Bronchial epithelial cell (primary cell): ENCODE results near the gene RUNX1. TPM values are rescaled to one million over a fixed set of nuclear protein-coding genes. Genes with fewer than 3 reads are reported as not detected.

ENCODE experiments used
- DNase-seq: peaks from one replicate; pipeline ENCODE4 v3.0.0-alpha.2; 2010; ENCODE audit warnings: low read depth
- FAIRE-seq: peaks from 2 replicates; lab custom pipeline; 2011; peaks lifted over from hg19 to GRCh38; lab: Jason Lieb, UNC
- H3K27me3 ChIP-seq: 2 replicates; pipeline ENCODE4 v1.5.1; 2011; ENCODE audit warnings: low read length; ENCODE audit not compliant: control insufficient read depth, insufficient read depth
- H3K36me3 ChIP-seq: 2 replicates; pipeline ENCODE4 v1.5.1; 2011; ENCODE audit warnings: low read length; ENCODE audit not compliant: control insufficient read depth, insufficient read depth
- H3K4me3 ChIP-seq: 2 replicates; pipeline ENCODE4 v1.5.1; 2011; ENCODE audit warnings: mild to moderate bottlenecking, low read depth, low read length, control low read depth
- total RNA-seq: library from RNA; depleted of rRNA; stranded (reverse); fragments of >200 nt; gene quantifications from 2 replicates; pipeline ENCODE4 v1.2.1, GENCODE V29; 2014
- TF ChIP-seq, protein P1 (sequence below): IDR thresholded peaks from 2 replicates; pipeline ENCODE4 v1.5.1; 2011; ENCODE audit warnings: mild to moderate bottlenecking, moderate library complexity, low read length, control low read depth, inconsistent platforms; ENCODE audit not compliant: insufficient read depth, severe bottlenecking

The RUNX1 gene
- total RNA-seq, 1 donor from 2014 or later, result 11.8 TPM

DNA sequence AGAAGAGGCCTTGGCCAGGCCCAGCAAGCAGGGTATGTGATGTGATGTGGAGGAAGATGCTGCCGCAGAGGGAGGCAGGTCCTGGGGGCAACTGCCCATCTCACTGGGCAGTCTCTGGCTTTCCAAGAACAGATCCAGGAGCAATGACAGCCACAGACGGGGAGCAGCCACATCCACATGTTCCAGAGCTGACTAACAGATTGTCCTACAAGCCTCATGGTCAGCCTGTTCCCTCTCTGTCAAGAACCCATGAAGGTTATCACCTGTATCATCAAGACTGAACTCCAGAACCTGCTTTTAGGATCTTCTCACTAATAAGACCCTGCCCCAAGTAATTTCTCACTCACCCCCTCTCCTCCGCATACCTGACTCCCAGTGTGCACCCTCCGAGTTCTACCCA lies 187.8 kb downstream of the RUNX1 start:
- no peaks in the 10 kb centered on the region for H3K27me3 ChIP-seq
- FAIRE-seq (no peak), DNase-seq (no peak)
- TF ChIP-seq, protein P1, sequence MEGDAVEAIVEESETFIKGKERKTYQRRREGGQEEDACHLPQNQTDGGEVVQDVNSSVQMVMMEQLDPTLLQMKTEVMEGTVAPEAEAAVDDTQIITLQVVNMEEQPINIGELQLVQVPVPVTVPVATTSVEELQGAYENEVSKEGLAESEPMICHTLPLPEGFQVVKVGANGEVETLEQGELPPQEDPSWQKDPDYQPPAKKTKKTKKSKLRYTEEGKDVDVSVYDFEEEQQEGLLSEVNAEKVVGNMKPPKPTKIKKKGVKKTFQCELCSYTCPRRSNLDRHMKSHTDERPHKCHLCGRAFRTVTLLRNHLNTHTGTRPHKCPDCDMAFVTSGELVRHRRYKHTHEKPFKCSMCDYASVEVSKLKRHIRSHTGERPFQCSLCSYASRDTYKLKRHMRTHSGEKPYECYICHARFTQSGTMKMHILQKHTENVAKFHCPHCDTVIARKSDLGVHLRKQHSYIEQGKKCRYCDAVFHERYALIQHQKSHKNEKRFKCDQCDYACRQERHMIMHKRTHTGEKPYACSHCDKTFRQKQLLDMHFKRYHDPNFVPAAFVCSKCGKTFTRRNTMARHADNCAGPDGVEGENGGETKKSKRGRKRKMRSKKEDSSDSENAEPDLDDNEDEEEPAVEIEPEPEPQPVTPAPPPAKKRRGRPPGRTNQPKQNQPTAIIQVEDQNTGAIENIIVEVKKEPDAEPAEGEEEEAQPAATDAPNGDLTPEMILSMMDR, result no peak
- H3K36me3 ChIP-seq, result peaks cover 41% of the 10 kb centered on the region
- H3K4me3 ChIP-seq, result no peak overlapping the region

DNA sequence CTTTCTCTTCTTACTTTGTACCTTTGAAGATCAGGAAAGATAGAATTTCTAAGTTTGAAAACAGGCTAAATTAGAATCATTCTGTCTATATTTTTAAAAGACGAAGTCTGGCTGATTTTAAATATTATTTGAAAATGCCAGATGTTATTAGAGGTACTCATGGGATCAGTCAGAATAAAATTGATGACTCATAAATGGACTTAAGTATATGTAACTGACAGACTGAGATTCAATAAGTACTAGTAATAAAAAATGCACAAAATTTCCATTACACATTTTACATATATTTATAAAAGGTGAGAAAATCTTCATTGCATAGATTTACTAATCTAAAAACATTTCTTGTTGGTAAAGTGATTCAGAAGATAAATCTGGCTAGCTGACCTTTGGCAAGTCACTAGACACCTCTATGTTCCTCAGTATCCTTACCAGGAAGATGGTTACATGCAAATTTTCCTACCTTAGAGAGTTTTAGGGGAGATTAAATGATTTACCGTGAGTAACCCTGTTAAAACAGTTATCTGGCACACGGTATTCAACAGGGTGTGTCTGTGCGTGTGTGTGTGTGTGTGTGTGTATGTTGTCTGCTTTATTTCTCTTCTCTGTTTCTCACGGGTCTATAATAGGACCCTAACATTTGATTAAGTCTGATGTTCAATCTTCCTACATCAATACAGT lies 189.0 kb downstream of the RUNX1 start:
- no peaks in the 10 kb centered on the region for H3K27me3 ChIP-seq
- no peak overlapping the region for H3K4me3 ChIP-seq
- FAIRE-seq (no peak), DNase-seq (no peak)
- TF ChIP-seq, protein P1, result no peak
- H3K36me3 ChIP-seq, result peaks cover 41% of the 10 kb centered on the region

DNA sequence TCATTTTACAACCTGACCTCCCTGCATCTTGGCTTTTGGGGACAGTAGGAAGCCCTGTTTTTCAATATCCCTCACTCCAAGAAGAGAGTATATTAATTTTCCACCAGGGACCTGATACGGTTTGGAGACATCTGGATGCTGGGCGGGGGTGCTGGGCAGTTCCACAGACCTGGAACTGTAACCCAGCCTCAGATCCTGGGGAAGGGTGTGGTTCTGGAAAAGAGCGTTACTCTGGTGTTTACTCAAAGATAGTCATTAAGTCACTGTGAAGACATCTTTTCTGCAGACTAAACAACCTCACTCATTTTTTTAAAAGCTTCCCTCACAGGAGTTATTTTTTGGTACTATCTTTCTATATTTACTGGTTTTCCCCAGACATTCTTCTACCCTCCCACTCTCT lies 190.5 kb downstream of the RUNX1 start:
- FAIRE-seq (no peak), DNase-seq (no peak)
- TF ChIP-seq, protein P1, result no peak
- Histone ChIP-seq H3K4me3 (no peak overlapping the region), H3K27me3 (no peaks in the 10 kb centered on the region), H3K36me3 (peaks cover 45% of the 10 kb centered on the region)

DNA sequence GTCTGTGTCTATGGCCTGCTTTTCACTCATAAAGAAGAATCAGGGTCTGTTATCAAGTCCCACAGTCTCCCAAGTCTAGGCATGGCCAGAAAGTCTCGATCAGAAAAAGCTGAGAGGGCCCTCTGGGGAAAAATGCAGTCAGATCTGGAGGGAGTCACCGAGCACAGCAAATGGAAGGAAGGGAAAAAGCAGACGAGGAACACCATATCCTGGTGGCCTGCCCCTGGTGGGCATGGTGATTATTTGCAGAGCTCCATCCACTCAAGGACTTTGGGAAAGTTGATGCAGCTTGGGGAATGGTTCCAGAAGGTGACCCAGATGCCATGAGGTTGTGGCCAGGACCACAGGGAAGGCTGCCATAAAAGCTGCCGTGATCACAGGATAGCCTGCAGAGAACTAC lies 191.2 kb downstream of the RUNX1 start:
- no peak for DNase-seq
- H3K4me3 ChIP-seq, result no peak overlapping the region
- H3K27me3 ChIP-seq, result no peaks in the 10 kb centered on the region
- no peak for FAIRE-seq
- TF ChIP-seq, protein P1, result peak; percentile 24
- peaks cover 49% of the 10 kb centered on the region for H3K36me3 ChIP-seq

DNA sequence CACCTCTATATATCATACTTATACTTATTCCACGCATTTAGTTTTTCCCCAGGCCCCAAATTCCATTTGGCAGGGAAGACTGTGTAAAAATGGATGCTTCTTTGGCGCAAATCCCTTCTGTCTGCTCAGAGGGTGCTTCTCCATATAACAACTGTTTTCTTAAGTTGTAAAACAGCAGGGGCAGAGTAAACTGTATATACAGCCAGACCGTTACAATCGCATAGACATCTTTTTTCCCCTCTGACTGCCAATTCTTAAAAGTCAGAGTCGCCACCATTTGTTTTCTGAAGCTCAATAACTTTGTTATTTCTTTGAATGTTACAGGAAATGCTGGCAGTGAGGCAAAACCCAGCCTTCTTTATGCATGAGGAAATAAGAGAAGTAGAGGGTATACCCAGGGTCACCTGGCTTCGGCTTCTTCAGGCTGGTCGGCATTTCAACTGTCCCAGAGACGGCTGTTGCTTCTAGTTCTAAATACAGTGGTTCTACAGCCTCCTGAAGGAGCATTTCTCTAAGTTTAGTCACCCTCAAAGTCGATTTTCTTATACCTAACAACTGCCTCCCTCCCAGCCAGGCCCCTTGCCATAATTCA lies 191.9 kb downstream of the RUNX1 start:
- no peaks in the 10 kb centered on the region for H3K27me3 ChIP-seq
- peaks cover 48% of the 10 kb centered on the region for H3K36me3 ChIP-seq
- FAIRE-seq, result no peak
- H3K4me3 ChIP-seq, result no peak overlapping the region
- DNase-seq, result no peak
- TF ChIP-seq, protein P1, result no peak

DNA sequence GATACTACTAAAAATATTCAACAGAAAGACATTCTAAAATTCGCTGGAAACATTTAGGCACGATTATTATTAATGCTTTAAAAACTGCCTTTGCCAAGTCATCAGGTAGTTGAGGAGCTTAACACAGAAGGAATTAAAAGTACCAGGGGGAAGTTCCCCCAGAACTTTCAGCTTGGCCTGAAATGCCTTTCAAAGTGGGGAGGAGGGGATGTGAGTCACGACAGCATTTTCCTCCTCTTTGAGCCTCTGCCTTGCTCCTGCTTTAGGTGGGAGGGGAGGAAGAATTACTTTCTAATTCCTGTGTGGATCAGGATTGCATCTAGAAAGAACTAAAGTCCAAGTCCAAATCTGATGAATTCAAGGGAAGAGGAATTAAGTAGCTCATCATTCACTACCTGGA lies 196.7 kb downstream of the RUNX1 start:
- FAIRE-seq, result no peak
- TF ChIP-seq, protein P1, result no peak
- no peak overlapping the region for H3K4me3 ChIP-seq
- no peaks in the 10 kb centered on the region for H3K27me3 ChIP-seq
- DNase-seq, result no peak
- H3K36me3 ChIP-seq, result peaks cover 32% of the 10 kb centered on the region
